K562 (cell line): ENCODE measurements around the gene DNAH3. TPM values are rescaled to one million over a fixed set of nuclear protein-coding genes. Genes with fewer than 3 reads are reported as not detected.

Experiments used
- ATAC-seq: fragments of 200-7000 bp; cut with Tn5 transposase; 3 replicates; pipeline ENCODE4 v1.9.1; 2020; ENCODE audit warnings: moderate library complexity
- BruUV-seq: library from RNA; stranded (reverse); fragments of 400-500 nt; replicated peaks from 2 replicates; lab custom pipeline; 2021; lab: Mats Ljungman, UMichigan
- CTCF ChIA-PET: fragments of 300-600 bp; formaldehyde crosslinking; extraction: SDS; loops from one replicate; lab custom pipeline; 2021; ENCODE audit warnings: low intra/inter-chr PET ratio; lab: Yijun Ruan, JAX
- POLR2A ChIA-PET: fragments of 300-600, 350-650 bp; sonication (Branson Sonifier 250); formaldehyde crosslinking; extraction: SDS; loops from one replicate; lab custom pipeline; 2021; ENCODE audit warnings: antibody characterized with exemption, inconsistent platforms; lab: Yijun Ruan, JAX
- DNase-seq, 4 experiments: peaks; one replicate each; pipeline versions ENCODE4 v3.0.0 to v3.0.0-alpha.2; 2011 to 2018; ENCODE audit warnings: low spot score in 3 of 4, mixed read lengths in 3 of 4; ENCODE audit errors: extremely low read depth in 1 of 4
- FAIRE-seq: peaks from 2 replicates; lab custom pipeline; 2011; peaks lifted over from hg19 to GRCh38; lab: Jason Lieb, UNC
- H2AFZ ChIP-seq: 2 replicates; pipeline ENCODE4 v1.6.0; 2011; ENCODE audit warnings: low read depth, low read length, control low read depth, inconsistent platforms
- H3K27ac ChIP-seq: fragments of 200-600 bp; 3 replicates; pipeline ENCODE4 v1.8.0; 2011; ENCODE audit warnings: low read depth, mild to moderate bottlenecking, control low read depth, inconsistent platforms, low read length, moderate library complexity, mixed read lengths; ENCODE audit errors: extremely low read depth
- H3K27me3 ChIP-seq, 2 experiments: fragments of 300-600 bp in 1 of 2; 2 replicates in 1 of 2; 3 replicates in 1 of 2; pipeline versions ENCODE4 v1.6.0 to v1.8.0; 2011; ENCODE audit warnings: inconsistent platforms in 2 of 2, low read length in 2 of 2, mild to moderate bottlenecking in 1 of 2, mixed read lengths in 1 of 2, moderate library complexity in 1 of 2; ENCODE audit not compliant: control insufficient read depth in 2 of 2, insufficient read depth in 2 of 2
- H3K36me3 ChIP-seq: fragments of 300-600 bp; 3 replicates; pipeline ENCODE4 v1.8.0; 2011; ENCODE audit warnings: mild to moderate bottlenecking, low read length, inconsistent platforms; ENCODE audit not compliant: control insufficient read depth, insufficient read depth
- H3K4me1 ChIP-seq, 2 experiments: fragments of 200-600 bp in 1 of 2; replicated peaks in 1 of 2; 2 replicates in 1 of 2; 3 replicates in 1 of 2; pipeline versions ENCODE4 v1.5.1 to v1.8.0; 2011; ENCODE audit warnings: inconsistent platforms in 2 of 2, low read length in 2 of 2, mild to moderate bottlenecking in 1 of 2, mixed read lengths in 1 of 2, moderate library complexity in 1 of 2; ENCODE audit not compliant: control insufficient read depth in 2 of 2, insufficient read depth in 2 of 2
- H3K4me2 ChIP-seq: 2 replicates; pipeline ENCODE4 v1.6.1; 2011; ENCODE audit warnings: low read length, control low read depth, inconsistent platforms, mixed read lengths; ENCODE audit not compliant: insufficient read depth
- H3K4me3 ChIP-seq: fragments of 200-600 bp; sonication (generic), shearing (Covaris generic); 2 replicates; pipeline ENCODE4 v1.5.1; 2016; ENCODE audit warnings: control low read depth, inconsistent platforms
- H3K79me2 ChIP-seq: fragments of 200-600 bp; 3 replicates; pipeline ENCODE4 v1.8.0; 2011; ENCODE audit warnings: low read length, inconsistent platforms; ENCODE audit not compliant: control insufficient read depth, insufficient read depth
- H3K9ac ChIP-seq, 2 experiments: 2 replicates each; pipeline versions ENCODE4 v1.6.0 to v1.6.1; 2011; ENCODE audit warnings: low read depth in 2 of 2, low read length in 2 of 2, control low read depth in 1 of 2, inconsistent platforms in 1 of 2, mild to moderate bottlenecking in 1 of 2, mixed read lengths in 1 of 2; ENCODE audit not compliant: insufficient read depth in 1 of 2
- H3K9me1 ChIP-seq: one replicate; pipeline ENCODE4 v1.6.0; 2011; ENCODE audit warnings: inconsistent platforms, mild to moderate bottlenecking, low read length, moderate library complexity; ENCODE audit not compliant: control insufficient read depth, insufficient read depth
- H3K9me3 ChIP-seq: replicated peaks from 2 replicates; pipeline ENCODE4 v1.5.1; 2011; ENCODE audit warnings: low read depth, low read length, inconsistent platforms; ENCODE audit not compliant: control insufficient read depth, insufficient read depth
- H4K20me1 ChIP-seq: replicated peaks from 2 replicates; pipeline ENCODE4 v1.6.1; 2011; ENCODE audit warnings: low read length, inconsistent platforms, mixed read lengths; ENCODE audit not compliant: control insufficient read depth, insufficient read depth
- ARID1B ChIP-seq: fragments of 450-650 bp; IDR thresholded peaks from 2 replicates; pipeline ENCODE4 v1.6.1; 2016; ENCODE audit warnings: antibody characterized with exemption, mild to moderate bottlenecking, inconsistent platforms
- ARID2 ChIP-seq: fragments of 450-650 bp; IDR thresholded peaks from 2 replicates; pipeline ENCODE4 v1.6.1; 2017; ENCODE audit warnings: antibody characterized with exemption, mild to moderate bottlenecking
- BRD4 ChIP-seq: fragments of 200-600 bp; sonication (generic); IDR thresholded peaks from 2 replicates; pipeline ENCODE4 v1.6.1; 2017; ENCODE audit warnings: inconsistent platforms
- CBX5 ChIP-seq: IDR thresholded peaks from 2 replicates; pipeline ENCODE4 v1.6.1; 2014; ENCODE audit warnings: low read depth, borderline replicate concordance
- HNRNPL ChIP-seq: fragments of 200-400 bp; formaldehyde crosslinking; IDR thresholded peaks from 2 replicates; pipeline ENCODE4 v1.6.1; 2017; ENCODE audit warnings: low read depth, mild to moderate bottlenecking, low read length
- LARP7 ChIP-seq: fragments of 450-650 bp; IDR thresholded peaks from 2 replicates; pipeline ENCODE4 v1.6.1; 2016
- POU5F1 ChIP-seq: fragments of 150-350 bp; IDR thresholded peaks from 2 replicates; pipeline ENCODE4 v1.6.1; 2014; ENCODE audit warnings: borderline replicate concordance, low read length, low read depth, mild to moderate bottlenecking; ENCODE audit not compliant: partially characterized antibody
- RFX7 ChIP-seq: fragments of 250-450 bp; sonication (Bioruptor Pico); IDR thresholded peaks from 2 replicates; pipeline ENCODE4 v1.5.1; 2021; ENCODE audit warnings: mild to moderate bottlenecking
- SAFB ChIP-seq: fragments of 200-400 bp; formaldehyde crosslinking; IDR thresholded peaks from 2 replicates; pipeline ENCODE4 v1.6.1; 2017; ENCODE audit warnings: low read depth, low read length, borderline replicate concordance
- SAP30 ChIP-seq: fragments of 200-600 bp; sonication (generic); IDR thresholded peaks from 2 replicates; pipeline ENCODE4 v1.6.1; 2012; ENCODE audit warnings: borderline replicate concordance, low read depth, mild to moderate bottlenecking, moderate library complexity, low read length, control low read depth, inconsistent platforms; ENCODE audit not compliant: insufficient read depth, poor library complexity, severe bottlenecking
- SNIP1 ChIP-seq: fragments of 450-650 bp; IDR thresholded peaks from 2 replicates; pipeline ENCODE4 v1.7.1; 2017; ENCODE audit warnings: low read depth, mild to moderate bottlenecking
- ZNF24 ChIP-seq: fragments of 450-650 bp; IDR thresholded peaks from 2 replicates; pipeline ENCODE4 v1.6.1; 2016
- WGBS: fragments of 100-300 bp; shearing (Covaris generic); methylation state at CpG from one replicate; pipeline ENCODE4 v1.1.6; 2016; ENCODE audit warnings: low coverage, mixed read lengths; ENCODE audit not compliant: insufficient coverage; ENCODE audit errors: missing lambda C conversion rate; 5-methylcytosine and 5-hydroxymethylcytosine counted together
- in situ Hi-C: fragments of 300-500 bp; cut with MboI; formaldehyde crosslinking; loops from 4 replicates; pipeline ENCODE4 v1.15.0; 2018; ENCODE audit warnings: inconsistent platforms, mixed read lengths
- intact Hi-C: fragments of 100-400 bp; cut with micrococcal nuclease; formaldehyde crosslinking; loops from 2 replicates; pipeline ENCODE4 v1.14.2; 2022
- polyA plus RNA-seq, 8 experiments: library from polyadenylated mRNA; depleted of rRNA in 4 of 8; stranded (reverse) in 5 of 8; unstranded in 3 of 8; fragments of >200 nt; fragmentation: Nextera tagmentation in 2 of 8; fragmentation: Illumina TruSeq in 1 of 8; extraction: Ambion mirVana in 2 of 8; extraction: Trizol in 1 of 8; gene quantifications; 2 replicates each; pipeline versions ENCODE4 v1.2.1 to v1.2.3, GENCODE V29; 2011 to 2014; ENCODE audit warnings: inconsistent platforms in 1 of 8, missing spikeins in 1 of 8
- total RNA-seq, 7 experiments: library from RNA; depleted of rRNA in 6 of 7; stranded (reverse); fragments of >200 nt in 6 of 7; fragmentation: Illumina TruSeq in 2 of 7; extraction: Trizol in 2 of 7; gene quantifications; 2 replicates each; pipeline versions ENCODE4 v1.2.1 to v1.2.3, GENCODE V29; 2011 to 2021; ENCODE audit warnings: low replicate concordance in 1 of 7
- TF ChIP-seq, protein P1 (sequence below), 2 experiments: fragments of 250-450 bp in 1 of 2; fragments of 450-650 bp in 1 of 2; sonication (Bioruptor Pico) in 1 of 2; IDR thresholded peaks; 2 replicates each; pipeline versions ENCODE4 v1.6.1 to v1.8.0; 2016 to 2021; ENCODE audit warnings: mild to moderate bottlenecking in 2 of 2, moderate library complexity in 2 of 2, missing compliant biosample characterization in 1 of 2, missing genetic modification characterization in 1 of 2
- TF ChIP-seq, protein P2 (sequence below): fragments of 250-450 bp; sonication (Bioruptor Pico); IDR thresholded peaks from 2 replicates; pipeline ENCODE4 v1.8.0; 2021; ENCODE audit warnings: moderate library complexity, mild to moderate bottlenecking, inconsistent platforms
- TF ChIP-seq, protein P3 (sequence below): sonication (generic); formaldehyde crosslinking; IDR thresholded peaks from 2 replicates; pipeline ENCODE4 v1.4.0; 2020; ENCODE audit warnings: mild to moderate bottlenecking, missing genetic modification reagents
- TF ChIP-seq, protein P4 (sequence below), 2 experiments: IDR thresholded peaks in 1 of 2; conservative IDR thresholded peaks in 1 of 2; 2 replicates each; pipeline ENCODE4 v1.6.1; 2016; ENCODE audit warnings: low read depth in 2 of 2, mild to moderate bottlenecking in 1 of 2, missing compliant biosample characterization in 1 of 2, missing genetic modification characterization in 1 of 2, moderate library complexity in 1 of 2

The DNAH3 gene
- total and polyA plus RNA-seq, 9 of the 15 experiments (the other 6 are each of a cell fraction or from before 2014, with no cell fraction given), result 0.32 to 0.84 (median 0.44) TPM

DNA sequence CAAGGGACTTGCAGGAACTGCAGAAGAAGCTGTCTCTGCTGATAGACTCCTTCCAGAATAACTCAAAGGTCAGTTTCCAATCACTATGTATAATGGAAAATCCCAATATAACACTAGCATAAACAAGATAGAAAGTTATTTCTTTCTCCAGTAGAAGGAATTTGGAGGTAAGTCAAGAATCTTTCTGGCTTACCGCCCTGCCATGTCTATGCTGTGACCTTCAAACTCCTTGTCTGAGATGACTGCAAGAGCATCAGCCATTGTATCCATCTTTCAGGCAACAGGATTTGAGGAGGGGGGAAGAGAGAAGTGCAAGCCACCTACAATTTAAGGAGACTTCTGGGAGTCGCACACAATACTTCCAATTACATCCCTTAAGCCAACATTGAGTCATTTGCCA is 10.6 kb upstream of the DNAH3 start:
- POLR2A ChIA-PET, result interaction anchor here (1.3 to 1.4 kb wide), 2 partner anchors 11 to 140 kb away, joined by 3 to 5 read pairs; partner anchors contain the start of gene DNAH3
- Histone ChIP-seq H3K27me3 (no peaks in the 10 kb centered on the region), H3K79me2 (peaks cover 3% of the 10 kb centered on the region; the same call in 1 of the 3 replicates), H3K9me3 (no peaks in the 10 kb centered on the region), H3K27ac (no peak overlapping the region), H3K9ac (no peak overlapping the region), H3K4me3 (no peak overlapping the region), H4K20me1 (no peaks in the 10 kb centered on the region), H2AFZ (no peak overlapping the region), H3K36me3 (peaks cover 26% of the 10 kb centered on the region), H3K4me1 (peaks cover 10 to 17% of the 10 kb centered on the region in 2 experiments), H3K4me2 (no peak overlapping the region), H3K9me1 (no peaks in the 10 kb centered on the region)
- CTCF ChIA-PET, result no interaction called here
- FAIRE-seq (no peak), ATAC-seq (no peak), DNase-seq (no peak)
- intact Hi-C loops (no loop called here), in situ Hi-C loops (no loop called here)
- BruUV-seq, result no TSS peak
- WGBS, result 85% methylated on average over 2 of the region's 2 CpGs
- TF ChIP-seq LARP7 (no peak), ZNF24 (no peak), SNIP1 (no peak), ARID1B (no peak), BRD4 (no peak), HNRNPL (no peak), SAP30 (no peak), RFX7 (CRISPR knock-in tag) (no peak), ARID2 (no peak), POU5F1 (no peak), SAFB (no peak), CBX5 (no peak)
- TF ChIP-seq, protein P1, sequence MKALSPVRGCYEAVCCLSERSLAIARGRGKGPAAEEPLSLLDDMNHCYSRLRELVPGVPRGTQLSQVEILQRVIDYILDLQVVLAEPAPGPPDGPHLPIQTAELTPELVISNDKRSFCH (CRISPR knock-in tag; IDR thresholded peaks at IDR 0.05), result no peak
- TF ChIP-seq, protein P1 (tag; IDR thresholded peaks at IDR 0.05), result no peak
- TF ChIP-seq, protein P2, sequence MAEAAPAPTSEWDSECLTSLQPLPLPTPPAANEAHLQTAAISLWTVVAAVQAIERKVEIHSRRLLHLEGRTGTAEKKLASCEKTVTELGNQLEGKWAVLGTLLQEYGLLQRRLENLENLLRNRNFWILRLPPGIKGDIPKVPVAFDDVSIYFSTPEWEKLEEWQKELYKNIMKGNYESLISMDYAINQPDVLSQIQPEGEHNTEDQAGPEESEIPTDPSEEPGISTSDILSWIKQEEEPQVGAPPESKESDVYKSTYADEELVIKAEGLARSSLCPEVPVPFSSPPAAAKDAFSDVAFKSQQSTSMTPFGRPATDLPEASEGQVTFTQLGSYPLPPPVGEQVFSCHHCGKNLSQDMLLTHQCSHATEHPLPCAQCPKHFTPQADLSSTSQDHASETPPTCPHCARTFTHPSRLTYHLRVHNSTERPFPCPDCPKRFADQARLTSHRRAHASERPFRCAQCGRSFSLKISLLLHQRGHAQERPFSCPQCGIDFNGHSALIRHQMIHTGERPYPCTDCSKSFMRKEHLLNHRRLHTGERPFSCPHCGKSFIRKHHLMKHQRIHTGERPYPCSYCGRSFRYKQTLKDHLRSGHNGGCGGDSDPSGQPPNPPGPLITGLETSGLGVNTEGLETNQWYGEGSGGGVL, result no peak
- TF ChIP-seq, protein P3, sequence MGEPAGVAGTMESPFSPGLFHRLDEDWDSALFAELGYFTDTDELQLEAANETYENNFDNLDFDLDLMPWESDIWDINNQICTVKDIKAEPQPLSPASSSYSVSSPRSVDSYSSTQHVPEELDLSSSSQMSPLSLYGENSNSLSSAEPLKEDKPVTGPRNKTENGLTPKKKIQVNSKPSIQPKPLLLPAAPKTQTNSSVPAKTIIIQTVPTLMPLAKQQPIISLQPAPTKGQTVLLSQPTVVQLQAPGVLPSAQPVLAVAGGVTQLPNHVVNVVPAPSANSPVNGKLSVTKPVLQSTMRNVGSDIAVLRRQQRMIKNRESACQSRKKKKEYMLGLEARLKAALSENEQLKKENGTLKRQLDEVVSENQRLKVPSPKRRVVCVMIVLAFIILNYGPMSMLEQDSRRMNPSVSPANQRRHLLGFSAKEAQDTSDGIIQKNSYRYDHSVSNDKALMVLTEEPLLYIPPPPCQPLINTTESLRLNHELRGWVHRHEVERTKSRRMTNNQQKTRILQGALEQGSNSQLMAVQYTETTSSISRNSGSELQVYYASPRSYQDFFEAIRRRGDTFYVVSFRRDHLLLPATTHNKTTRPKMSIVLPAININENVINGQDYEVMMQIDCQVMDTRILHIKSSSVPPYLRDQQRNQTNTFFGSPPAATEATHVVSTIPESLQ, result no peak
- TF ChIP-seq, protein P4, sequence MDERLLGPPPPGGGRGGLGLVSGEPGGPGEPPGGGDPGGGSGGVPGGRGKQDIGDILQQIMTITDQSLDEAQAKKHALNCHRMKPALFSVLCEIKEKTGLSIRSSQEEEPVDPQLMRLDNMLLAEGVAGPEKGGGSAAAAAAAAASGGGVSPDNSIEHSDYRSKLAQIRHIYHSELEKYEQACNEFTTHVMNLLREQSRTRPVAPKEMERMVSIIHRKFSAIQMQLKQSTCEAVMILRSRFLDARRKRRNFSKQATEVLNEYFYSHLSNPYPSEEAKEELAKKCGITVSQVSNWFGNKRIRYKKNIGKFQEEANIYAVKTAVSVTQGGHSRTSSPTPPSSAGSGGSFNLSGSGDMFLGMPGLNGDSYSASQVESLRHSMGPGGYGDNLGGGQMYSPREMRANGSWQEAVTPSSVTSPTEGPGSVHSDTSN (CRISPR knock-in tag; IDR thresholded peaks at IDR 0.05; ENCODE audit: low read depth), result no peak
- TF ChIP-seq, protein P4 (tag; conservative IDR thresholded peaks at IDR 0.05; ENCODE audit: low read depth), result no peak
